Ovary (tissue), 9 donors: ENCODE results near the gene RXFP2. TPM values are rescaled to one million over a fixed set of nuclear protein-coding genes. Genes with fewer than 3 reads are reported as not detected.

Source experiments
- DNase-seq, 5 donors: peaks; one replicate each; pipeline ENCODE4 v3.0.0-alpha.2; 2019 to 2020
- H3K27ac ChIP-seq, 2 donors: fragments of 200-600 bp; one replicate each; pipeline versions ENCODE4 v1.5.1 to v1.8.0; 2019 to 2022
- H3K27me3 ChIP-seq: fragments of 200-600 bp; one replicate; pipeline ENCODE4 v1.8.0; 2022
- H3K36me3 ChIP-seq: fragments of 200-600 bp; sonication (generic); one replicate; pipeline ENCODE4 v1.5.1; 2019
- H3K4me1 ChIP-seq: one replicate; pipeline ENCODE4 v1.8.1; 2013; ENCODE audit warnings: mild to moderate bottlenecking, moderate library complexity; ENCODE audit not compliant: insufficient read depth
- H3K4me3 ChIP-seq: fragments of 200-600 bp; sonication (generic); one replicate; pipeline ENCODE4 v1.5.1; 2017
- H3K9me3 ChIP-seq, 2 donors: fragments of 200-600 bp in 1 of 2; sonication (generic) in 1 of 2; one replicate each; pipeline versions ENCODE4 v1.5.1 to v1.8.1; 2013 to 2019; ENCODE audit warnings: mild to moderate bottlenecking in 1 of 2, moderate library complexity in 1 of 2
- CTCF ChIP-seq, 3 donors: fragments of 450-650 bp in 2 of 3; fragments of 200-600 bp in 1 of 3; IDR thresholded peaks; one replicate each; pipeline versions ENCODE4 v1.5.1 to v1.8.0; 2016 to 2022; ENCODE audit warnings: antibody characterized with exemption in 3 of 3, mild to moderate bottlenecking in 1 of 3
- EP300 ChIP-seq: sonication (generic); formaldehyde crosslinking; IDR thresholded peaks from one replicate; pipeline ENCODE4 v1.6.1; 2017; ENCODE audit warnings: antibody characterized with exemption
- POLR2A ChIP-seq: fragments of 450-650 bp; IDR thresholded peaks from one replicate; pipeline ENCODE4 v1.6.1; 2017; ENCODE audit warnings: antibody characterized with exemption, mild to moderate bottlenecking, moderate library complexity
- WGBS, 3 donors: extraction: QIAGEN DNeasy Blood & Tissue Kit in 1 of 3; methylation state at CpG; one replicate each; pipeline versions ENCODE4 v1.1.5 to v1.1.7; 2013 to 2017; 5-methylcytosine and 5-hydroxymethylcytosine counted together
- intact Hi-C, 4 donors: fragments of 100-400 bp; cut with DNase I; formaldehyde crosslinking; loops; one replicate each; pipeline versions ENCODE4 v1.11.0 to v1.15.1; 2022 to 2023
- polyA plus RNA-seq, 2 donors: library from polyadenylated mRNA; stranded (reverse); fragments of 200-250 nt in 1 of 2; fragments of 350-450 nt in 1 of 2; fragmentation: Illumina TruSeq in 1 of 2; extraction: RNeasy Lipid Tissue Mini Kit (QIAGEN cat#74804) in 1 of 2; gene quantifications; one replicate each; pipeline ENCODE4 v1.2.3, GENCODE V29; 2013 to 2014
- total RNA-seq, 7 donors: library from RNA; depleted of rRNA in 2 of 7; stranded (reverse); fragments of >200 nt in 2 of 7; fragmentation: NEBNext Ultra II Directional in 3 of 7; extraction: Animal tissue kit (Norgen Biotek cat#: 25700) in 3 of 7; gene quantifications; one replicate each; pipeline versions ENCODE4 v1.1.0 to v1.2.4, GENCODE V29; 2016 to 2023
- donor health status: DM: no; HTN: no; CAD: no; lungs with moderate emphysema.
- donor health status: DM: no; HTN: no; CAD: no.
- donor health status: Bipolar disorder and iron deficiency.
- donor health status: DM: yes; HTN: yes; CAD: no.
- donor health status: DM: no; HTN: no; CAD: no.
- donor health status: DM: yes; HTN: yes; CAD: no.

Gene RXFP2
- total and polyA plus RNA-seq, 9 donors: 0.34 to 1.6 (median 0.63) TPM; not detected in 6

- intact Hi-C loops: no loop called here
Measured at GRCh38 chr13:31772231-31772630, 32.9 kb downstream of the RXFP2 start.

GRCh38 chr13:31773538-31773937 lies 34.2 kb downstream of the RXFP2 start:
- Histone ChIP-seq H3K4me1 (no peaks in the 10 kb centered on the region), H3K27ac (no peak overlapping the region), H3K4me3 (no peak overlapping the region), H3K9me3 (no peaks in the 10 kb centered on the region), H3K27me3 (no peaks in the 10 kb centered on the region), H3K36me3 (no peaks in the 10 kb centered on the region)
- no peak for DNase-seq
- TF ChIP-seq POLR2A (no peak), EP300 (no peak), CTCF (IDR thresholded peaks at IDR 0.05) (no peak)
- intact Hi-C loops: no loop called here
- 45 to 59% (median 56%) methylated on average over 4 of the region's 4 CpGs for WGBS, 3 donors

More at GRCh38 chr13:31772231-31772630, 32.9 kb downstream of the RXFP2 start:
- Histone ChIP-seq H3K4me1 (no peaks in the 10 kb centered on the region), H3K27me3 (no peaks in the 10 kb centered on the region), H3K4me3 (no peak overlapping the region), H3K9me3 (no peaks in the 10 kb centered on the region), H3K36me3 (no peaks in the 10 kb centered on the region), H3K27ac (no peak overlapping the region)
- WGBS, 3 donors: 53 to 62% (median 57%) methylated on average over 4 of the region's 4 CpGs
- TF ChIP-seq EP300: no peak
- TF ChIP-seq POLR2A: no peak
- TF ChIP-seq CTCF (IDR thresholded peaks at IDR 0.05): no peak
- no peak for DNase-seq

- H3K9me3 ChIP-seq: no peaks in the 10 kb centered on the region
- intact Hi-C loops: no loop called here
- H3K36me3 ChIP-seq: no peaks in the 10 kb centered on the region
- H3K4me1 ChIP-seq: no peaks in the 10 kb centered on the region
- no peaks in the 10 kb centered on the region for H3K27me3 ChIP-seq
- no peak overlapping the region for H3K4me3 ChIP-seq
- WGBS, 3 donors: 93 to 98% (median 94%) methylated on average over 5 of the region's 5 CpGs
- H3K27ac ChIP-seq: no peak overlapping the region
- no peak for DNase-seq
- TF ChIP-seq CTCF (IDR thresholded peaks at IDR 0.05): no peak
- TF ChIP-seq EP300: no peak
- TF ChIP-seq POLR2A: no peak
Measured at GRCh38 chr13:31774186-31774750, 34.9 kb downstream of the RXFP2 start.

- no peak overlapping the region for H3K27ac ChIP-seq
- 95 to 96% (median 96%) methylated on average over 2 of the region's 2 CpGs for WGBS, 3 donors
- TF ChIP-seq EP300 (no peak), CTCF (IDR thresholded peaks at IDR 0.05) (no peak), POLR2A (no peak)
- no peak for DNase-seq
- no peaks in the 10 kb centered on the region for H3K36me3 ChIP-seq
- no peaks in the 10 kb centered on the region for H3K27me3 ChIP-seq
- intact Hi-C loops: no loop called here
- no peaks in the 10 kb centered on the region for H3K4me1 ChIP-seq
- no peak overlapping the region for H3K4me3 ChIP-seq
- no peaks in the 10 kb centered on the region for H3K9me3 ChIP-seq
Measured at GRCh38 chr13:31775148-31775547, 35.8 kb downstream of the RXFP2 start.
